HEK293T (cell line): Measurements from ENCODE around the gene FAM78B.
A peak's percentile ranks its signal among the peaks of the same experiment; 100 is the strongest.

Source experiments
- CTCF ChIA-PET: fragments of 350-600 bp; formaldehyde crosslinking; extraction: SDS; loops from one replicate; lab custom pipeline; 2021; ENCODE audit warnings: antibody characterized with exemption, inconsistent platforms; lab: Yijun Ruan, JAX
- POLR2A ChIA-PET: fragments of 350-600 bp; formaldehyde crosslinking; extraction: SDS; loops from one replicate; lab custom pipeline; 2020; ENCODE audit warnings: antibody characterized with exemption, inconsistent platforms; lab: Yijun Ruan, JAX
- DNase-seq: peaks from one replicate; pipeline ENCODE4 v3.0.0; 2012; ENCODE audit warnings: mixed read lengths; ENCODE audit errors: extremely low spot score
- ARNT ChIP-seq: fragments of 450-650 bp; IDR thresholded peaks from 2 replicates; pipeline ENCODE4 v1.6.1; 2017; ENCODE audit warnings: mild to moderate bottlenecking
- BHLHE40 ChIP-seq: fragments of 450-650 bp; IDR thresholded peaks from 2 replicates; pipeline ENCODE4 v1.6.1; 2016; ENCODE audit warnings: mild to moderate bottlenecking, moderate library complexity, borderline replicate concordance
- CTBP1 ChIP-seq: fragments of 450-650 bp; IDR thresholded peaks from 2 replicates; pipeline ENCODE4 v1.6.1; 2016; ENCODE audit warnings: borderline replicate concordance
- ELF4 ChIP-seq: fragments of 450-650 bp; IDR thresholded peaks from 2 replicates; pipeline ENCODE4 v1.6.1; 2017; ENCODE audit warnings: antibody characterized with exemption
- FOXA1 ChIP-seq: fragments of 450-650 bp; IDR thresholded peaks from 2 replicates; pipeline ENCODE4 v1.6.1; 2016; ENCODE audit warnings: mild to moderate bottlenecking
- FOXK2 ChIP-seq: fragments of 450-650 bp; IDR thresholded peaks from 2 replicates; pipeline ENCODE4 v1.6.1; 2016; ENCODE audit warnings: mild to moderate bottlenecking
- FOXM1 ChIP-seq: fragments of 450-650 bp; IDR thresholded peaks from 2 replicates; pipeline ENCODE4 v1.6.1; 2017; ENCODE audit warnings: mild to moderate bottlenecking, borderline replicate concordance
- HDGF ChIP-seq: fragments of 450-650 bp; IDR thresholded peaks from 2 replicates; pipeline ENCODE4 v1.6.1; 2017; ENCODE audit warnings: antibody characterized with exemption, borderline replicate concordance
- L3MBTL2 ChIP-seq: fragments of 450-650 bp; conservative IDR thresholded peaks from 2 replicates; pipeline ENCODE4 v1.6.1; 2016; ENCODE audit warnings: mild to moderate bottlenecking
- LEF1 ChIP-seq: fragments of 450-650 bp; IDR thresholded peaks from 2 replicates; pipeline ENCODE4 v1.6.1; 2017; ENCODE audit warnings: mild to moderate bottlenecking, borderline replicate concordance
- NFRKB ChIP-seq: fragments of 450-650 bp; IDR thresholded peaks from 2 replicates; pipeline ENCODE4 v1.6.1; 2016; ENCODE audit warnings: mild to moderate bottlenecking, moderate library complexity
- SP1 ChIP-seq: fragments of 450-650 bp; IDR thresholded peaks from 2 replicates; pipeline ENCODE4 v1.6.1; 2017
- SUZ12 ChIP-seq: fragments of 450-650 bp; IDR thresholded peaks from 2 replicates; pipeline ENCODE4 v1.6.1; 2016; ENCODE audit warnings: mild to moderate bottlenecking
- TARDBP ChIP-seq: fragments of 450-650 bp; IDR thresholded peaks from 2 replicates; pipeline ENCODE4 v1.6.1; 2016
- ZNF384 ChIP-seq: fragments of 450-650 bp; IDR thresholded peaks from 2 replicates; pipeline ENCODE4 v1.6.1; 2016
- TF ChIP-seq, protein P1 (sequence below): fragments of 450-650 bp; IDR thresholded peaks from 2 replicates; pipeline ENCODE4 v1.6.1; 2016

FAM78B gene, protein sequence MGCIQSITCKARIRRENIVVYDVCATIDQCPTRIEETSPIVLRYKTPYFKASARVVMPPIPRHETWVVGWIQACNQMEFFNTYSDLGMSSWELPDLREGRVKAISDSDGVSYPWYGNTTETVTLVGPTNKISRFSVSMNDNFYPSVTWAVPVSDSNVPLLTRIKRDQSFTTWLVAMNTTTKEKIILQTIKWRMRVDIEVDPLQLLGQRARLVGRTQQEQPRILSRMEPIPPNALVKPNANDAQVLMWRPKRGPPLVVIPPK

DNA sequence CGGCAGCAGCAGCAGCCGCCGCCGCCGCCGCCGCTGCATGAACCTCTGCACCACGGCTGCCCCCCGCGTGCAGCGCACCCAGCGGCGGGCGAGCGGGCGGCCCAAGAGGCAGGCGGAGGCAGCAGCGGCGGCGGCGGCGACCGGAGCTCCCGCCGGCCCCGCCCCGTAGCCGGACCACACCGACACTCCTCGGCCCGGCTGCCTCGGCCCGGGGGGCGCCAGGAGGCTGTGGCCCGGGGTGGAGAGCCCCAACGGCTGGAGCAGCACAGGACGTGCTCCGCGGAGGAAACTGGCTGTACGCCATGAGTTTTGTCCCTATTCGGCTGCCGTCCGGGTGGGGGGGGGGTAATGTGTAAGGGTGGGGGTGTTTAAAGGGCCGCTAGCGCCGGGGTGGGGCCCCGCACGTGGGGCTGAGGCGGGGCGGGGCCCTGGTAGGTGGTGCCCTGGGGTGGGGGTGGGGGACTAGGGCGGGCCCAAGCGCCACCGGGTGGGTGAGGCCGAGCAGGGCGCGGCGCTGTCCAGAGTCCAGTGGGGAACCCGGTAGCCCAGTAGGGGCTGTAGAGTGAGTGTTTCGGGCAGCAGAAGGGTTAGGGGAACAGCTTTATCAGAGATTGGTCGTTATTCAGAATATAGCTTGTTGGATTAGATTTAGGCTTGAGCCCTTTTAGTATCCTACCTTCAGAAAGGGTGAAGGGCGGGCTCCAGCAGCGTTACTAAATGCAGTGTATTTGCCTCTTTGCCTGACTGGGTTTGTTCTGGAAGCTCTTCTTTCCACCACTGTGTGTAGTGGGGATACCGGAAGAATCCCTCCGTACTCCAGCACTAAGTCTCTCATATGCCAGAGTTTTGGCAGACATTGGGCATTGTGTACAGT lies at the start of gene FAM78B:
Gene FAM78B (minus strand): TSS at position 304 of the 874 bp plus-strand sequence. CDS start 753 bp downstream, outside the sequence.
- ChIA-PET CTCF (no interaction called here), POLR2A (no interaction called here)

DNA sequence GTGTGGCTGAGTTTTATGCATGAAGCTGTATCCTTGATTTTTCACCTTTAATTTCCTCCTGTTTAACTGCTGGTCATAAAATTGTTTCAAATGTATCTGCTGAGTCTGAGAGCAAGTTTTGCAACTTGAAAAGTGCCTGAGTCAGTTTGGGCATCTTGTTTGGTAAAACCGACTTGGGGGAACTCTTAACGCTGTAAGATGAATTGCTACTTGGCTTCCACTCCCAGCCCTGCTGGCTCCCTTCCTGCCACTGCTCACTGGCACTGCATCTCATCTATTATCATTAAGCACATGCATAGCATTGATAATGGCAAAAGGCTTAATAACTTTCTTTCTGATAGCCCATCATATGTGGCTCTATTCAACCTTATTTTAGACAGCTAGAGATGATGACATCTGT lies 35.7 kb upstream of the FAM78B start:
- CTCF ChIA-PET: no interaction called here
- POLR2A ChIA-PET: no interaction called here
- TF ChIP-seq LEF1: no peak
- DNase-seq: no peak

More for the DNA sequence above, at the start of gene FAM78B:
- TF ChIP-seq FOXK2 (no peak), ZNF384 (no peak), NFRKB (no peak), L3MBTL2 (no peak), ELF4 (no peak), TARDBP (no peak), LEF1 (no peak), CTBP1 (no peak), FOXM1 (no peak), SP1 (no peak), FOXA1 (no peak), HDGF (no peak), BHLHE40 (no peak), SUZ12 (no peak), ARNT (no peak)
- TF ChIP-seq, protein P1, sequence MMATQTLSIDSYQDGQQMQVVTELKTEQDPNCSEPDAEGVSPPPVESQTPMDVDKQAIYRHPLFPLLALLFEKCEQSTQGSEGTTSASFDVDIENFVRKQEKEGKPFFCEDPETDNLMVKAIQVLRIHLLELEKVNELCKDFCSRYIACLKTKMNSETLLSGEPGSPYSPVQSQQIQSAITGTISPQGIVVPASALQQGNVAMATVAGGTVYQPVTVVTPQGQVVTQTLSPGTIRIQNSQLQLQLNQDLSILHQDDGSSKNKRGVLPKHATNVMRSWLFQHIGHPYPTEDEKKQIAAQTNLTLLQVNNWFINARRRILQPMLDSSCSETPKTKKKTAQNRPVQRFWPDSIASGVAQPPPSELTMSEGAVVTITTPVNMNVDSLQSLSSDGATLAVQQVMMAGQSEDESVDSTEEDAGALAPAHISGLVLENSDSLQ: no peak
- peak; percentile 71 for DNase-seq

DNA sequence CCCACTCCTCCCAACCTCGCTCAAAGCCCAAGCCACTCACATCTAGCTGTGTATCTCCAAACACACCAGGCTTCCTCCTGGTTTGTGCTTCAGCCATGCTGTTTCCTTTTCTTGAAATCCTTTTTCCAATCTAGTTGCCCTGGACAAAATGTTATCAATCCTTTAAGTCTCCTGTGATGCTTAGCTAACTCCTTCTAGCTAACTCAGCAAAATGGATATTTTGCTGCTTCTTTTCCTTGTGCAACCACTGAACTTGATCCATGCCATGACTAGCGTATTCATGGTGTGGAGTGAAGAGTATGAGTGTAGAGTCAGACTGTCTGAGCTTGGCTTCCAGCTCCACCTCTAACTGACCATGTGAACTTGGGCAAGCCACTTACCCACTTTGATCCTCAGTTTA lies 33.9 kb upstream of the FAM78B start:
- POLR2A ChIA-PET: no interaction called here
- CTCF ChIA-PET: interaction anchor here (0.6 kb wide), 1 partner anchor 676 kb away, joined by 3 read pairs; the partner anchor contains the start of gene TADA1
- TF ChIP-seq ARNT: no peak
- no peak for TF ChIP-seq HDGF
- no peak for TF ChIP-seq FOXA1
- no peak for TF ChIP-seq LEF1
- no peak for TF ChIP-seq ELF4
- TF ChIP-seq CTBP1: no peak
- TF ChIP-seq, protein P1: no peak
- no peak for TF ChIP-seq TARDBP
- TF ChIP-seq ZNF384: no peak
- TF ChIP-seq NFRKB: no peak
- no peak for TF ChIP-seq SUZ12
- TF ChIP-seq SP1: no peak
- no peak for TF ChIP-seq BHLHE40
- no peak for TF ChIP-seq FOXK2
- no peak for TF ChIP-seq L3MBTL2
- no peak for TF ChIP-seq FOXM1

DNA sequence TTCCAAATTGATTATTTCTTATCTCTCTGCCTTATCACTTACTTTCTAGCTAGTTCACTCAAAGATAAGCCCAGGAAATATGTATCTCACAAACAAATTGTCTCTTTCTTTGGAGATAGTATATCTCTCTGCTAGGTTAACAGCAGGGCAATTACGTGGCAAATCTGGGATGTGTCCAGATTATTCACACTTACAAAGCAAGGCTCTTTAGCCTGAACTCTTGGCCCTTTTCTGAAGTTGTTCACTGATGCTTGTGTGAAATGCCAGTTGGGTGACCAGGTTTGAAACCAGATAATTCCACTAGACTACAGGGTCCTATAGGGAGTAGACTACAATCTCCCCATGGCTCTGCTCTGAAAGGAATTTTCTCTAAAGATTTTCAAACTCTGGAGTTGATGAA lies 30.8 kb upstream of the FAM78B start:
- no peak for DNase-seq
- ChIA-PET CTCF (no interaction called here), POLR2A (no interaction called here)
- TF ChIP-seq BHLHE40: no peak
- no peak for TF ChIP-seq HDGF
- TF ChIP-seq FOXM1: no peak

More for the DNA sequence above, 33.9 kb upstream of the FAM78B start:
- no peak for DNase-seq

DNA sequence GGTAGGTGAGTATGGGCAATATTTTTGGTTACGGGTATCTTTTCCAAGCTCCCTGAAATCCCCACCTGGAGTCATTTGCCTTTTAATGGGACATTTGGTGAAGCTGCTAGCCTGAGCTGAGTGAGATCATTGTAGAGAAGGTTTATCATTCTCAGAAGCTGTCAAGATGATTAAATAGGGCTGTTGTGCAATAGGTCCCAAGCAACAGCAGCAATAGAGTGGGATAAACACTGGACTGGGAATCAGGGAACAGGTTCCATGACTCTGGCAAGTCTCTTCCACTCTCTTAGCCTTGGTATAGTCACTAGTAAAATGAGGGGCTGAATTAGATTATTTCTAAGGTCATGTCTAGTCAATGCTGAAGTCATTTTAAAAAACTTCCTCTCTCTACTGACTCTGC lies 30.3 kb upstream of the FAM78B start:
- ChIA-PET CTCF (no interaction called here), POLR2A (no interaction called here)
- DNase-seq: no peak
- no peak for TF ChIP-seq FOXA1
- no peak for TF ChIP-seq FOXK2
- TF ChIP-seq CTBP1: no peak

DNA sequence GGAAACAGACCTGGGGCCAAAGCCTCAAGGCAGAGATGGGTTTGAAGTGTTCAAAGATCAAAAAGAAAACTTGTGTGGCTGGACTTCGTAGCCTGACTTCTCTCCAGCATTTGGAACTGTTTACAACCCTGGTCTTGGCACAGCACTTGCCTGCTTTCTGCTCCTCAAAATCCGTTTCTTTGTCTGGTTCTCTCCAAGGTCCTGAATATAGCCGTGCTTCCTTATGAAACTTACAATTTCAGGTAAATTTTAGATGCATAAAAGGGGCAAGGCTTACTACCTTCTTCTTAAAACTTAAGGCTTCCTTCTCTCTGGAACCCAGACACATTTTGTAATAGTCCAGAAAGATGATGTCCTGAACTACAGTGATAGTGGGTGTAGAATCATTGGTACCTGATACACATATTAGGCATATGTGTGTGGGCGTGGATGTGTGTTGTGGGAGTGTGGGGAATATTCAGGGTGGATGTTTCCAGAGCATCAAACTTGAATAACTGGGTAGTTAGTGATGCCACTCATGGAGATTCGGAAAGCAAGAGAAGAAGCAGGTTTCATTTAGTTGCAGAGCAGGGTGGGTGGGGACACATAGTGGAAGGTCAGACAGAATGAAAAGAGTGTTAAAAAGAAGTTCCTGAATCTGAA lies 26.4 kb upstream of the FAM78B start:
- no peak for DNase-seq
- TF ChIP-seq LEF1: no peak
- no peak for TF ChIP-seq FOXK2
- no peak for TF ChIP-seq BHLHE40
- TF ChIP-seq SUZ12: no peak
- no peak for TF ChIP-seq NFRKB
- TF ChIP-seq ARNT: no peak
- TF ChIP-seq CTBP1: no peak
- no peak for TF ChIP-seq HDGF
- TF ChIP-seq FOXA1: no peak
- TF ChIP-seq L3MBTL2: no peak
- TF ChIP-seq, protein P1: no peak
- no peak for TF ChIP-seq SP1
- no peak for TF ChIP-seq ZNF384
- no peak for TF ChIP-seq FOXM1
- ChIA-PET CTCF (no interaction called here), POLR2A (no interaction called here)
